ENCODE results near the gene TBC1D16.

GRCh38 chr17:80017226-80018010, 18.3 kb downstream of the TBC1D16 start:
- TF ChIP-seq CTCF (IDR thresholded peaks at IDR 0.05): no peak
- TF ChIP-seq POLR2AphosphoS5 (IDR thresholded peaks at IDR 0.05): no peak
- no peak for TF ChIP-seq POLR2A (IDR thresholded peaks at IDR 0.05)

All from breast epithelium (tissue), 3 donors.